Retinal pigment epithelial cell (primary cell): ENCODE results near the gene PTPRN2.

Experiments
- DNase-seq: peaks from one replicate; pipeline ENCODE4 v3.0.0-alpha.2; 2010; ENCODE audit warnings: low read depth
- H3K4me3 ChIP-seq: 2 replicates; pipeline ENCODE4 v1.5.1; 2011; ENCODE audit warnings: mild to moderate bottlenecking, low read length, control low read depth, moderate library complexity
- CTCF ChIP-seq: conservative IDR thresholded peaks from 2 replicates; pipeline ENCODE4 v1.5.1; 2011; ENCODE audit warnings: low read depth, low read length, control low read depth, inconsistent platforms

PTPRN2 gene

GRCh38 chr7:158284121-158284520 is 303.5 kb downstream of the PTPRN2 start:
- DNase-seq = no peak
- TF ChIP-seq CTCF = no peak
- H3K4me3 ChIP-seq = no peak overlapping the region

GRCh38 chr7:158283016-158283974 is 304.3 kb downstream of the PTPRN2 start:
- DNase-seq = no peak
- TF ChIP-seq CTCF = no peak

GRCh38 chr7:158282461-158283001 is 305.1 kb downstream of the PTPRN2 start:
- H3K4me3 ChIP-seq = no peak overlapping the region
- no peak for TF ChIP-seq CTCF
- no peak for DNase-seq

More at GRCh38 chr7:158283016-158283974, 304.3 kb downstream of the PTPRN2 start:
- no peak overlapping the region for H3K4me3 ChIP-seq

GRCh38 chr7:158281441-158281840 is 306.2 kb downstream of the PTPRN2 start:
- no peak for DNase-seq
- H3K4me3 ChIP-seq = no peak overlapping the region
- no peak for TF ChIP-seq CTCF

- TF ChIP-seq CTCF = no peak
- DNase-seq = no peak
These were observed 307.0 kb downstream of the PTPRN2 start for GRCh38 chr7:158280448-158281144.

GRCh38 chr7:158279539-158280447 is 307.8 kb downstream of the PTPRN2 start:
- no peak for DNase-seq
- H3K4me3 ChIP-seq = no peak overlapping the region
- no peak for TF ChIP-seq CTCF

More at GRCh38 chr7:158280448-158281144, 307.0 kb downstream of the PTPRN2 start:
- H3K4me3 ChIP-seq = no peak overlapping the region
